Fibroblast of the aortic adventitia (primary cell): ENCODE data around the gene RAB4B. TPM values are rescaled to one million over a fixed set of nuclear protein-coding genes. Genes with fewer than 3 reads are reported as not detected.

Experiments
- DNase-seq: peaks from one replicate; pipeline ENCODE4 v3.0.0-alpha.2; 2010; ENCODE audit warnings: low read depth
- H3K4me3 ChIP-seq: 2 replicates; pipeline ENCODE4 v1.5.1; 2011; ENCODE audit warnings: low read depth, mild to moderate bottlenecking, control low read depth, low read length, moderate library complexity
- CTCF ChIP-seq: IDR thresholded peaks from 2 replicates; pipeline ENCODE4 v1.5.1; 2011; ENCODE audit warnings: mild to moderate bottlenecking, low read length, control low read depth, inconsistent platforms; ENCODE audit not compliant: insufficient read depth
- total RNA-seq: library from RNA; depleted of rRNA; stranded (reverse); fragments of >200 nt; gene quantifications from 2 replicates; pipeline ENCODE4 v1.2.3, GENCODE V29; 2012; ENCODE audit warnings: low replicate concordance

Gene RAB4B
- total RNA-seq, 1 donor, result 10.1 TPM

- no peak for DNase-seq
- no peak overlapping the region for H3K4me3 ChIP-seq
- no peak for TF ChIP-seq CTCF
These were observed 34.1 kb upstream of the RAB4B start for GRCh38 chr19:40743926-40744325.

DNA sequence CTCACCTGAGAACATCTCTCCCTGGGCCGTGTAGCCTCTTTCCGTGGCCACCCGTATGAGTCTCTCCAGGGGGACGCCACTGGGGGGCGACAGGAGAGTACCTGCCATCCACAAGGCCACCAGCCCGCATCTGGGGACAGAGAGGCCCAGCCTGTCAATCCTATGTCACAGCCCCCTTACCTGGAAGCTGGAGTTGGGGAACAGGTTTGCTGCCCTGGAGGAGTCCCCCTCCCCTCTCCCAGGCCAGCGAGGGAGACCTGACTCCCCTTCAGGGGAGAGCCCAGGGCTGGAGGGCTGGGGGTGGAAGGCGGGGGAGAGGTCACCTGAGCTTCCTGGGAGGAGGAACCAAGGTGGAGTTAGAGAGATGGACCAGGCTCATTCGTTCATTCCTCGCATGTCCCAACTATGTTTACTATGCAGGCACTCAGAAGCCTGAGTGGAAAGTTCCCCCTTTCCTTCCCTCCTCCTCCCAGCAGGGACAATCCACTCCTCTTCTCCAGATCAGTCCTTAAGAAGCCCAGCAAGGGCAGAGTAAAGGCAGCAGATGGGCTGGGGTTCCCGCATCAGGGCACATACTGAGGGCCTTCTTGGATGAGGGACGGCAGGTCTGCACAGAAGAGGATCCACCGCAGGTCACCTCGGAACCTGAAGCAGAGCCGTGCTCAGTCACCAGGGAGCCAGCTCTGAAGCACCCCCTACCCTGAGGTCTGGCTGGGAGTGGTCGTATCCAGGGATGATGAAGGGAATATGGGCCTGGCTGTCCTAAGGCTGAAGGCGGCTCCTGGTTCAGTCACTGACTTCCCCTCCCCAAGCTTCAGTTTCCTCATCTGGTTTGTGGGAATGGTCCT, 33.3 kb upstream of the RAB4B start:
- no peak for DNase-seq
- no peak for TF ChIP-seq CTCF
- H3K4me3 ChIP-seq, result no peak overlapping the region

DNA sequence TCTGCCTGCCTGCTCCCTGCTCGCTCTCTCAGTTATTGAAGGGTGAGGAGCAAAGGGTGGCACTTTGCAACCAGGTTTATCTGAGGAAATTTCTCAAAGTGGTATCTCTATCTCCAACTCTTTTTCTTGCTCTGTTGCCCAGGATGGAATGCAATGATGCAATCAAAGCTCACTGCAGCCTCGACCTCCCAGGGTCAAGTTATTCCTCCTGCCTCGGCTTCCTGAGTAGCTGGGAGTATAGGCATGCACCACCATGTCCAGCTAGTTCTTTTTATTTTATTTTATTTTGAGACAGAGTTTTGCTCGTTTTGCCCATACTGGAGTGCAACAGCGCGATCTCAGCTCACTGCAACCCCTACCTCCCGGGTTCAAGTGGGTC, 32.7 kb upstream of the RAB4B start:
- peak; percentile 72 for DNase-seq
- no peak for TF ChIP-seq CTCF
- H3K4me3 ChIP-seq, result no peak overlapping the region

GRCh38 chr19:40747536-40747935, 30.5 kb upstream of the RAB4B start:
- H3K4me3 ChIP-seq, result no peak overlapping the region
- no peak for DNase-seq
- TF ChIP-seq CTCF, result no peak

DNA sequence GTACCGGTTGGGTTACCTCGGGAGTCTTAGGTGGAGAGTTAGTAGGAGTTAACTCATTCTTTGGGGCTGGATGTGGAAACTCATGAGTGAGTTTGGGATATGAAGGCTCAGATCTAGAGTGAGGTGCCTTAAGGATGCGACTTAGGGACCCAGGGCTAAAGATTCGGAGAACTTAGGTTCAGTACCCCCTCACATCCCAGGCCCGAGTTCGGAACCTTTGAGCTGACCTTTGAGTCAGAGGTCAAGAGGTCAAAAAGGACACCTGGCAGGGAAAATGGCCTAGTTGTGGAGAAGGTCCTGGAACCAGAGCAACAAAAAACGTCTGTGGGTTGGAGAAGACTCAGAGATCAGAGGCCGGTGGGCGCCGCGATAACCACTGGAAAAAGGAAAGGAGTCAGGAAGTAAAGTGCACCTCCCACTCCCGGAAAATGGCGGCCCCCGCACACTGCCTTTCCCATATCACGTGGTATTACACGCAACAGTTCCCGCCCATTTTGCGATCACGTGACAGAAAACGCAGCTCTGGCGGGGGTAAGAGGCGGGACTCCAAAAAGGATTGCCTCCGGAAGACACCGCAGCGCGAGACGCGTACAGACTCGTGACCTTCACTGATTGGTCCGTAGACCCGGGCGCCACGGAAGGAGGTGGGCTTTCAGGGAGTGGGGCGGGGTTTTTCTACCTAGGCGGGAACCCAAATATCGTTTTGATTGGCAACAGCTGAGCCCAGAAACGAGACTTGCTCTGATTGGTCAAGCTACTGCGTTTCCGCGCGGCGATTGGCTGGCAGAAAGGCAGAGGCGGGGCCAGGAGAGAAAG, 27.8 kb upstream of the RAB4B start, which contains the start of gene ACTMAP:
Gene ACTMAP, minus strand, starts transcription at position 420 of the 816 bp plus-strand sequence. CDS start 674 bp downstream, outside the sequence.
- DNase-seq, result peak; percentile 100
- TF ChIP-seq CTCF, result no peak
- H3K4me3 ChIP-seq, result peak within 1 kb of the TSS; percentile 82

GRCh38 chr19:40750874-40751537, 27.0 kb upstream of the RAB4B start, which contains the start of gene SNRPA:
Gene SNRPA (plus strand): TSS chr19:40751203. CDS start chr19:40751409, 206 bp downstream.
- H3K4me3 ChIP-seq, result peak within 1 kb of the TSS; percentile 82
- no peak for TF ChIP-seq CTCF
- DNase-seq, result peak; percentile 98
